RWPE2 (cell line): Measurements from ENCODE around the gene MYLK3.

Experiments
- ATAC-seq: fragments of 200-7000 bp; cut with Tn5 transposase; 3 replicates; pipeline ENCODE4 v1.9.1; 2021; ENCODE audit warnings: low read depth
- DNase-seq: peaks from one replicate; pipeline ENCODE4 v3.0.0-alpha.2; 2020; ENCODE audit warnings: low spot score
- H3K27ac ChIP-seq: fragments of 450-650 bp; 2 replicates; pipeline ENCODE4 v1.5.1; 2017; ENCODE audit warnings: mild to moderate bottlenecking; ENCODE audit not compliant: poor library complexity, severe bottlenecking
- H3K27me3 ChIP-seq: fragments of 250-450 bp; sonication (Bioruptor Pico); 2 replicates; pipeline ENCODE4 v1.5.1; 2021; ENCODE audit warnings: mild to moderate bottlenecking, moderate library complexity; ENCODE audit not compliant: insufficient read depth, poor library complexity, severe bottlenecking
- H3K36me3 ChIP-seq: fragments of 250-450 bp; sonication (Bioruptor Pico); 2 replicates; pipeline ENCODE4 v1.5.1; 2020; ENCODE audit warnings: low read depth, mild to moderate bottlenecking, moderate library complexity
- H3K4me1 ChIP-seq: fragments of 250-450 bp; sonication (Bioruptor Pico); 2 replicates; pipeline ENCODE4 v1.5.1; 2021; ENCODE audit warnings: mild to moderate bottlenecking, moderate library complexity; ENCODE audit not compliant: insufficient read depth, poor library complexity, severe bottlenecking
- H3K4me3 ChIP-seq: fragments of 250-450 bp; sonication (Bioruptor Pico); 2 replicates; pipeline ENCODE4 v1.5.1; 2021; ENCODE audit warnings: mild to moderate bottlenecking, moderate library complexity; ENCODE audit not compliant: severe bottlenecking
- H3K9me3 ChIP-seq: fragments of 250-450 bp; sonication (Bioruptor Pico); 2 replicates; pipeline ENCODE4 v1.5.1; 2021; ENCODE audit warnings: mild to moderate bottlenecking, moderate library complexity; ENCODE audit not compliant: severe bottlenecking
- TF ChIP-seq, protein P1 (sequence below): fragments of 450-650 bp; IDR thresholded peaks from one replicate; pipeline ENCODE4 v1.5.1; 2017; ENCODE audit warnings: mild to moderate bottlenecking, moderate library complexity; ENCODE audit not compliant: poor library complexity, severe bottlenecking

MYLK3 gene

DNA sequence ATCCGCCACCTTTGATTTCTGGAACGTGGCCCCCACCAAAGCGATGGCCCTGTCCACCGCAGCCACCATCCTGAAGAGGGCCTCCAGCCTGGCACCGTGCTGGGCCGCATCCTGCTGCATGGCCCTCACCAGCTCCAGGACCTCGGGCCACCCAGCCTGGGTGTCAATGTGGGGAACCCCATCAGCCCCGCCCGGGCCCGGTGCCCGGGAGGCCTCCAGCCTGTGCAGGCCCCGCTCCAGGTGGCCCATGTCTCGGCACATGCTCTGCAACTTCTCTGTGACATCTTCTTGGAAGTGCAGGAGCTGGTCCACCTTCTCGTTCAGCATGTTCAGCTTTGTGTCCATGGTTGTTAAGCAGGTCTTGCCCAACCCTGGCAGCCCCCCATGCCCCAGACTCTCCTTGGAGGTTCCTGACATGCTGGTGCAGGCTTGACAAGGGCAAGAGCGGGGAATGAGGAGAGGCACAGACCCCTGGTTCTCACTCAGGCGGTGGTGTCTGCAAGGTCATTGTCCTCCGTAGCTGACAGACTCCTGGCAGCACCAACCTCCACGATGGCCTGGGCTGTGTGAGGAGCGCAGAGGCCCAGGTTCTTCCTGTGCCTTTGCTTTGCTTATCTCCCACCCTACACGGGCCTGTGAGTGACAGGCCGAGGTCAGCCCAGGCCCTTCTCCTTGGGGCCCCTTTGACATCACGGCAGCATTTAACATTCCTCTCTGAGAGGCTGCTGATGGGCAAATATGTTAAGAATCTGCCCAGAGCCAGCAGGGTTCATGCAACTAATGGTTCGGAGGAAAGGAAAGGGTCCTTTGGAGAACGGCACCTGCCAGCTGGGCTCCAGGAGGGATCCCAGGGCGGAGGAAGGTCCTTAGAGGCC is at the start of gene MYLK3:
MYLK3 (minus strand) TSS at position 568 of the 875 bp plus-strand sequence; CDS start at position 417, 151 bp downstream.
- no peak within 1 kb of the TSS for H3K27ac ChIP-seq
- DNase-seq = no peak
- TF ChIP-seq, protein P1, sequence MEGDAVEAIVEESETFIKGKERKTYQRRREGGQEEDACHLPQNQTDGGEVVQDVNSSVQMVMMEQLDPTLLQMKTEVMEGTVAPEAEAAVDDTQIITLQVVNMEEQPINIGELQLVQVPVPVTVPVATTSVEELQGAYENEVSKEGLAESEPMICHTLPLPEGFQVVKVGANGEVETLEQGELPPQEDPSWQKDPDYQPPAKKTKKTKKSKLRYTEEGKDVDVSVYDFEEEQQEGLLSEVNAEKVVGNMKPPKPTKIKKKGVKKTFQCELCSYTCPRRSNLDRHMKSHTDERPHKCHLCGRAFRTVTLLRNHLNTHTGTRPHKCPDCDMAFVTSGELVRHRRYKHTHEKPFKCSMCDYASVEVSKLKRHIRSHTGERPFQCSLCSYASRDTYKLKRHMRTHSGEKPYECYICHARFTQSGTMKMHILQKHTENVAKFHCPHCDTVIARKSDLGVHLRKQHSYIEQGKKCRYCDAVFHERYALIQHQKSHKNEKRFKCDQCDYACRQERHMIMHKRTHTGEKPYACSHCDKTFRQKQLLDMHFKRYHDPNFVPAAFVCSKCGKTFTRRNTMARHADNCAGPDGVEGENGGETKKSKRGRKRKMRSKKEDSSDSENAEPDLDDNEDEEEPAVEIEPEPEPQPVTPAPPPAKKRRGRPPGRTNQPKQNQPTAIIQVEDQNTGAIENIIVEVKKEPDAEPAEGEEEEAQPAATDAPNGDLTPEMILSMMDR = no peak
- no peak within 1 kb of the TSS for H3K4me3 ChIP-seq
- ATAC-seq = no peak
- H3K27me3 ChIP-seq = no peaks in the 10 kb centered on the region
- H3K36me3 ChIP-seq = no peaks in the 10 kb centered on the region
- H3K4me1 ChIP-seq = no peaks in the 10 kb centered on the region
- no peaks in the 10 kb centered on the region for H3K9me3 ChIP-seq

DNA sequence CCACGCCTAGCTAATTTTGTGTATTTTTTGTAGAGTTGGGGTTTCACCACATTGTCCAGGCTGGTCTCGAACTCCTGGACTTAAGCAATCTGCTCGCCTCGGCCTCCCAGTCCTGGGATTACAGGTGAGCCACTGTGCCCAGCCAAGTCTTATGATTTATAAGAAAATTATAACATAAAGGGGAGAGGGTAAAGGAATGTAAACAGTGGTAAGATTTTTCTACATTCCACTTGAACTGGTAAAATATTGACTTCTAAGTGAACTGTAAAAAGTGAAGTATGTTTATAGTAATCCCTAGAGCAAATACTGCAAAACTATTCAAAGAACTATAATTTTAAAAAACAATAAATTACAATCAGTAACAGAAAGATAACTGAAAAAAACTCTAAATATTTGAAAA is 49.4 kb upstream of the MYLK3 start:
- H3K27me3 ChIP-seq = peaks cover 3% of the 10 kb centered on the region
- no peak overlapping the region for H3K4me3 ChIP-seq
- TF ChIP-seq, protein P1 = no peak
- no peaks in the 10 kb centered on the region for H3K4me1 ChIP-seq
- no peak overlapping the region for H3K27ac ChIP-seq
- peaks cover 5% of the 10 kb centered on the region for H3K9me3 ChIP-seq
- DNase-seq = no peak
- H3K36me3 ChIP-seq = peaks cover 11% of the 10 kb centered on the region
- no peak for ATAC-seq

DNA sequence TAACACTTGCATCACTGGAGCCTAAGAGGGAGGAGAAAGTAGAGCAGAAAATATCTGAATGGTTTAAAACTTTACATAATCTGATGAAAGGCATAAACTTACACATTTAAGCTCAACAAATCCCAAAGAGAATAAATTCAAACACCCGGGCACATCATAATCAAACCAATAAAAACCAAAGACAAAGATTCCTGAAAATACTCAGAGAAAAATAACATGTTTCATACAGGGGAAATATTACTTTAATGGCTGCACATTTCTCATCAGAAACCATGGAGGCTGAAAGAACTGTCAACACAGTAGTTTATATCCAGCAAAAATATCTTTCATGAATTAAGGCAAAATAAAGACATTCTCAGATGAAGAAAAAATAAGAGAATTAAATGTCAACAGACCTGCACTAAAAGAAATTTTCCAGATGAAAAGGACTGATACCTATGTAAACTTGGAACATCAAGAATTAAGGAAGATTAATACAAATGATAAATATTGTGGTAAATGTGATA is 48.7 kb upstream of the MYLK3 start:
- Histone ChIP-seq H3K9me3 (peaks cover 5% of the 10 kb centered on the region), H3K4me1 (no peaks in the 10 kb centered on the region), H3K27ac (no peak overlapping the region), H3K4me3 (no peak overlapping the region), H3K36me3 (peaks cover 8% of the 10 kb centered on the region), H3K27me3 (peaks cover 3% of the 10 kb centered on the region)
- DNase-seq = no peak
- no peak for ATAC-seq
- TF ChIP-seq, protein P1 = no peak

DNA sequence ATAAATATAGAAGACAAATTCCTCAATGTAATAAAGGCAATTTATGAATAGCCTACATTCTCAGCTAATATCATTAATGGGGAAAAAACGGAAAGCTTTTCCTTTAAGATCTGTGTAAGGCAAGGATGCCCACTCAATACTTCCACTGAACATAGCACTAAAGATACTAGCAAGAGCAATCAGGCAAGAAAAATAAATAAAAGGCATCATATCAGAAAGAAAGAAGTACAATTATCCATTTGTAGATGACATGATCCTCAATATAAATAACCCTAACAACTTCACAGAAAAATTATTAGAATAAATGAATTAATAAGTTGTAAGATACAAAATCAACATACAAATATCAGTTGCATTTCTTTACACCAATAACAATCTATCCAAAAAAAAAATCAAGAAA is 45.7 kb upstream of the MYLK3 start:
- Histone ChIP-seq H3K27me3 (no peaks in the 10 kb centered on the region), H3K4me1 (no peaks in the 10 kb centered on the region), H3K36me3 (no peaks in the 10 kb centered on the region; the same call in 1 of the 2 replicates), H3K4me3 (no peak overlapping the region), H3K27ac (no peak overlapping the region), H3K9me3 (peaks cover 5% of the 10 kb centered on the region)
- TF ChIP-seq, protein P1 = no peak
- DNase-seq = no peak
- no peak for ATAC-seq
